Heart right ventricle (tissue), 16 donors: Measurements from ENCODE around the gene B9D2. TPM values are rescaled to one million over a fixed set of nuclear protein-coding genes. Genes with fewer than 3 reads are reported as not detected.
A peak's percentile ranks its signal among the peaks of the same experiment; 100 is the strongest.

Experiments used
- ATAC-seq, 8 donors: fragments of 200-7000 bp; cut with Tn5 transposase; one replicate each; pipeline ENCODE4 v1.9.1; 2020; ENCODE audit warnings: mild to moderate bottlenecking in 8 of 8, moderate library complexity in 8 of 8, moderate number of reproducible peaks in 1 of 8
- DNase-seq, 2 donors: peaks; one replicate each; pipeline ENCODE4 v3.0.0-alpha.2; 2020
- H3K27ac ChIP-seq, 10 donors: fragments of 200-600 bp; sonication (generic) in 2 of 10; one replicate each; pipeline versions ENCODE4 v1.5.0 to v1.8.0; 2020 to 2022; ENCODE audit warnings: mild to moderate bottlenecking in 3 of 10
- H3K27me3 ChIP-seq, 7 donors: fragments of 200-600 bp; one replicate each; pipeline ENCODE4 v1.8.0; 2021 to 2022; ENCODE audit warnings: mild to moderate bottlenecking in 2 of 7
- H3K36me3 ChIP-seq, 9 donors: fragments of 200-600 bp; sonication (generic) in 1 of 9; one replicate each; pipeline versions ENCODE4 v1.5.0 to v1.8.0; 2020 to 2022; ENCODE audit warnings: mild to moderate bottlenecking in 2 of 9
- H3K4me1 ChIP-seq, 9 donors: fragments of 200-600 bp; sonication (generic) in 1 of 9; one replicate each; pipeline versions ENCODE4 v1.5.0 to v1.8.0; 2020 to 2022; ENCODE audit warnings: mild to moderate bottlenecking in 4 of 9
- H3K4me3 ChIP-seq, 10 donors: fragments of 200-600 bp; sonication (generic) in 2 of 10; one replicate each; pipeline versions ENCODE4 v1.5.0 to v1.8.0; 2020 to 2022; ENCODE audit warnings: mild to moderate bottlenecking in 7 of 10, moderate library complexity in 2 of 10
- H3K9me3 ChIP-seq, 11 donors: fragments of 200-600 bp in 10 of 11; sonication (generic) in 2 of 11; one replicate each; pipeline versions ENCODE4 v1.5.0 to v1.8.0; 2013 to 2022; ENCODE audit warnings: mild to moderate bottlenecking in 2 of 11, control low read depth in 1 of 11, moderate library complexity in 1 of 11
- WGBS, 2 donors: extraction: QIAGEN DNeasy Blood & Tissue Kit; methylation state at CpG; one replicate each; pipeline ENCODE4 v1.1.7; 2013; ENCODE audit warnings: inconsistent platforms in 1 of 2; 5-methylcytosine and 5-hydroxymethylcytosine counted together
- intact Hi-C, 10 donors: fragments of 100-400 bp; cut with DNase I; formaldehyde crosslinking; loops; one replicate each; pipeline versions ENCODE4 v1.11.1 to v1.14.2; 2022
- polyA plus RNA-seq, 2 donors: library from polyadenylated mRNA; stranded (reverse); fragments of 200-250 nt; gene quantifications; one replicate each; pipeline ENCODE4 v1.2.3, GENCODE V29; 2013
- total RNA-seq, 10 donors: library from RNA; stranded (reverse); fragmentation: NEBNext Ultra II Directional in 3 of 10; extraction: Animal tissue kit (Norgen Biotek cat#: 25700) in 3 of 10; gene quantifications; one replicate each; pipeline versions ENCODE4 v1.2.1 to v1.2.4, GENCODE V29; 2021 to 2023
- TF ChIP-seq, protein P1 (sequence below), 9 donors: fragments of 200-600 bp; sonication (generic) in 2 of 9; IDR thresholded peaks; one replicate each; pipeline versions ENCODE4 v1.5.0 to v1.8.0; 2021 to 2022; ENCODE audit warnings: antibody characterized with exemption in 9 of 9, mild to moderate bottlenecking in 5 of 9, moderate library complexity in 1 of 9
- donor health status: Arrhythmogenic right ventricular cardiomyopathy.
- donor health status: ischemic (EF 13 %, LVEDD 7.1; RV severe dilation, severe dysfunction).
- donor health status: healthy with polysubstance abuse.
- donor health status: DM: no; HTN: yes; CAD: no.
- donor health status: DM: no; HTN: no; CAD: no.
- donor health status: ischemic (EF 25% LVEDD 6.9; RV normal size, moderate dysfunction).
- donor health status: ischemic (EF 25% LVEDD 5.7; RV mildly dilated, moderate dysfunction).
- donor health status: healthy.
- donor health status: DM: yes; HTN: yes; CAD: no.
- donor health status: Ischemic cardiomyopathy.
- donor health status: ischemic (EF 35%, LVEDD 5.7; RV mildly dilated, moderate dysfunction).
- donor health status: nonischemic (EF 11% LVEDD 7.7; RV severe dilation, severe dysfunction).
- donor health status: DM: yes; HTN: yes; CAD: no.
- donor health status: PGD.
- donor health status: ischemic (EF 29% LVEDD 5.4; RV normal size, mild dysfunction).
- donor health status: nonischemic (EF 23%, LVEDD 6.1; RV moderate dilation, normal function).

B9D2 gene
- total and polyA plus RNA-seq, 12 donors, result 1.00 to 12.6 (median 2.5) TPM

DNA sequence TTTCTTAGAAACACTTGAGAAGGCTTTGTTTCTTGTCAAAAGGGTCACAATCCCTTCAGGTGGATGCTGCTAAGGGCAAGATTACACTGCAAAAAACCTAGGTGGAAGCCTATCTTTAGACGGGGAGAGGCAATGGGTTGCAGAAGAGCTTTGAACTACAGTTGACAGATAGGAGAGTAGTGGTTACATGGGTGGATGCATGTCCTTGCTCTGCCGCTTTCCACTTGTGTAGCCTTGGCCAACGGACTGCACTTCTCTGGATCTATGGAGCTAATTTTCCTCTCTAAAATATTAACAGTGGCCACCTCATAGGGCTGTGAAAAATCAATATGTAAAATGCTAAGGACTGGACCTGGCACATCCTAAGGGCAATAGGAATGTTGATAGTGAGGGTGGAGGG, 34.6 kb upstream of the B9D2 start:
- intact Hi-C loops, result loop anchor here in 5 of 10 donors (5.0 kb wide), 3 partner anchors 34 to 44 kb away; partner anchors contain the start of genes DMAC2 (in 2 of the 5) and ERICH4 (in 1 of the 5)
- DNase-seq, result no peak
- Histone ChIP-seq H3K27ac (peak overlapping the region in 6 of 10 donors; percentile 79 to 95 (median 92)), H3K27me3 (no peaks in the 10 kb centered on the region), H3K36me3 (peaks cover 0 to 25% (median 0%) of the 10 kb centered on the region in 9 donors), H3K4me1 (peaks cover 16 to 64% (median 45%) of the 10 kb centered on the region in 9 donors), H3K4me3 (peak overlapping the region; percentile 58 to 96 (median 88)), H3K9me3 (no peaks in the 10 kb centered on the region)
- TF ChIP-seq, protein P1, sequence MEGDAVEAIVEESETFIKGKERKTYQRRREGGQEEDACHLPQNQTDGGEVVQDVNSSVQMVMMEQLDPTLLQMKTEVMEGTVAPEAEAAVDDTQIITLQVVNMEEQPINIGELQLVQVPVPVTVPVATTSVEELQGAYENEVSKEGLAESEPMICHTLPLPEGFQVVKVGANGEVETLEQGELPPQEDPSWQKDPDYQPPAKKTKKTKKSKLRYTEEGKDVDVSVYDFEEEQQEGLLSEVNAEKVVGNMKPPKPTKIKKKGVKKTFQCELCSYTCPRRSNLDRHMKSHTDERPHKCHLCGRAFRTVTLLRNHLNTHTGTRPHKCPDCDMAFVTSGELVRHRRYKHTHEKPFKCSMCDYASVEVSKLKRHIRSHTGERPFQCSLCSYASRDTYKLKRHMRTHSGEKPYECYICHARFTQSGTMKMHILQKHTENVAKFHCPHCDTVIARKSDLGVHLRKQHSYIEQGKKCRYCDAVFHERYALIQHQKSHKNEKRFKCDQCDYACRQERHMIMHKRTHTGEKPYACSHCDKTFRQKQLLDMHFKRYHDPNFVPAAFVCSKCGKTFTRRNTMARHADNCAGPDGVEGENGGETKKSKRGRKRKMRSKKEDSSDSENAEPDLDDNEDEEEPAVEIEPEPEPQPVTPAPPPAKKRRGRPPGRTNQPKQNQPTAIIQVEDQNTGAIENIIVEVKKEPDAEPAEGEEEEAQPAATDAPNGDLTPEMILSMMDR (IDR thresholded peaks at IDR 0.05), result no peak
- ATAC-seq, result no peak
- WGBS, 2 donors, result 32 to 39% methylated on average over 3 of the region's 3 CpGs

DNA sequence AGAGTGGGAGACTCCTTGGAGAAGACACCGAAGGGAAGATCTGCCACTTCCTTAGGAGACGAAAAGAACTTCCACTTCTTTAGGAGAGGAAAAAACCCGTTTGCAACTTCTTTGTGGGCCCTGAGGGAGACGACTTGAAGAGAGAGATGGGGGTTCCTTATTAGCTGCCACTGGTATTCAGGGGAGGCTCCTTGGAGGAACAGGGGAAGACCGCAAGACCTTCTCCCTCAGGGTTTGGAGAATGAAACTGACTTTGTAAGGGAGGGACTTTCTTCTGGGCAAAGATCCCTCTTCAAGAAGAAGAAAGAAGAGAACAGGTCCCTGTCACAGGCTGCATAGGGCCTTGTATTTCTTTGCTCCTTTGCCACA, 34.1 kb upstream of the B9D2 start:
- intact Hi-C loops, result loop anchor here in 5 of 10 donors (5.0 kb wide), 3 partner anchors 34 to 44 kb away; partner anchors contain the start of genes DMAC2 (in 2 of the 5) and ERICH4 (in 1 of the 5)
- no peak for DNase-seq
- peaks cover 0 to 20% (median 0%) of the 10 kb centered on the region in 9 donors for H3K36me3 ChIP-seq
- no peaks in the 10 kb centered on the region for H3K27me3 ChIP-seq
- TF ChIP-seq, protein P1 (IDR thresholded peaks at IDR 0.05), result no peak
- H3K9me3 ChIP-seq, result no peaks in the 10 kb centered on the region
- WGBS, 2 donors, result 0% methylated on average over 5 of the region's 5 CpGs
- H3K4me1 ChIP-seq, result peaks cover 14 to 58% (median 42%) of the 10 kb centered on the region in 9 donors
- H3K4me3 ChIP-seq, result peak overlapping the region; percentile 58 to 96 (median 88)
- H3K27ac ChIP-seq, result peak overlapping the region; percentile 76 to 95 (median 92)
- ATAC-seq, result no peak

DNA sequence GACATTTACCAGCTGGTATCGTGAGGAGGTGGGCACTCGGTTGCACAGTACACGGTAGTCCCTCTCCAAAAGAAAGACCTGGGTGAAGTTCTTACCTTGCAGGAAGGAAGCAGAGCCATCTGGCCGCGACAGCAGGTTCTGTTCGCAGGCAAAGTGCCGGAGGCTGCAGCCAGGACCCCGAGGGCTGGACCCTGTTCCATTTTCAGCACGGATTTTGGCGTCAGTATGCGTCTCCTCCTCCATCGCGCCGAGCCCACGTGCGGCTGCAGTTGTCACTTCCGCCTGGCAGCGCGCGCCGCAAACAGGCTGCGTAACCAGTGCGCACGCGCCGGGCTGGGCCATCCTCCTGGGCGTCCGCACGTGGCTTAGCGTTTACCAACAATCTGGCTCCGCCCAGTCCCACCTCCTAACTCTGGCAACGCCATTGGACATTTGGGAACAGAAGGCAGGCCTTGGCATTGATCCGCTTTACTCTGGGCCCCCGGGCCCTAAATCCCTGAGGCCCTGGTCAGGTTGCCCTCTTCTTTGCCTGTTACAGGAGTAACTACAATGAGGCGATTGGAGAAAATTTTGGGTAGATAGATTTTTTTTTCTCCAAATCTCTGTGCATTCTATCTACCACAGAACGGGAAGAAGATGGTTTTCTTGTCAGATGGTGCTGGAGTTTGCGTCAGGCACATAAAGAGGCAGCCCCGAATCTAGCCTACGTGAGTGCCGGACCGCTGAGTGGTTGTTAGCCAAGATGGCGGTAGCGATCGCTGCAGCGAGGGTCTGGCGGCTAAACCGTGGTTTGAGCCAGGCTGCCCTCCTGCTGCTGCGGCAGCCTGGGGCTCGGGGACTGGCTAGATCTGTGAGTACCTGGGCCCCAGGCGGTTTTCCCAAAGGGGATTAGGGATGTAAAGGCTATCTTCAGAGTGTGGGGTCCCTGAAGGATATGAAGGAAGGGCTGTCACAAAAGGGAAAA, 33.4 kb upstream of the B9D2 start, which contains the start of the genes BCKDHA and EXOSC5:
BCKDHA (plus strand) TSS at position 733 of the 964 bp plus-strand sequence; CDS start at position 743, 10 bp downstream.
EXOSC5 (minus strand) TSS at position 274 of the 964 bp plus-strand sequence; CDS start at position 243, 31 bp downstream.
- Histone ChIP-seq H3K9me3 (no peaks in the 10 kb centered on the region), H3K27me3 (no peaks in the 10 kb centered on the region), H3K4me3 (peak within 1 kb of the TSS; percentile 58 to 96 (median 88)), H3K4me1 (peaks cover 14 to 51% (median 36%) of the 10 kb centered on the region in 9 donors), H3K36me3 (peaks cover 0 to 13% (median 0%) of the 10 kb centered on the region in 9 donors), H3K27ac (peak within 1 kb of the TSS; percentile 76 to 95 (median 92))
- 1% methylated on average over 50 of the region's 50 CpGs for WGBS, 2 donors
- TF ChIP-seq, protein P1 (IDR thresholded peaks at IDR 0.05), result no peak
- ATAC-seq, result peak; percentile 98 to 99 (median 99)
- intact Hi-C loops, result loop anchor here in 6 of 10 donors (1.0 to 5.0 kb wide), 5 partner anchors 33 to 45 kb away; partner anchors contain the start of genes DMAC2 (in 3 of the 6), B9D2 (in 1 of the 6) and ERICH4 (in 1 of the 6)
- DNase-seq, result peak; percentile 99 to 100

DNA sequence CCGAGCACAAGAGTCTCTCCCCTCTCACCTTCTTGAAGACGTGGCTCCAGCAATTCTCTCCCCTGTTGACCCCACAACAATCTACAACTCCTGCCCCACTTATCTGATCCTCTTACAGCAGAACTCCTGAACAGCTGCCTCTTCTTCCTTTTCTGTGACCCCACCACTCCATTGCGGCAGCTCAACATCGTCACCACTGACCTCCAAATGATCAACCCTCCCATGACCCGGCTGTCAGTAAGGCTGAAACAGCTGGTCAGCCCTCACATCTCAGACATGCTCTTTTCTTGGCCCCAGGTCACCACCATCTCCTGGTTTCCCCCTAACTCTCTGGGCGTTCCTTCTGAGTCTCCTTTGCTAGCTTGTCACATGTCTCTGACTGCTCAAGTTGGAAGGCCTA, 31.4 kb upstream of the B9D2 start:
- H3K9me3 ChIP-seq, result no peaks in the 10 kb centered on the region

More for the DNA sequence above, 31.4 kb upstream of the B9D2 start:
- Histone ChIP-seq H3K4me1 (peaks cover 14 to 35% (median 26%) of the 10 kb centered on the region in 9 donors), H3K27ac (no peak overlapping the region), H3K36me3 (peaks cover 0 to 23% (median 13%) of the 10 kb centered on the region in 9 donors), H3K4me3 (no peak overlapping the region), H3K27me3 (no peaks in the 10 kb centered on the region)
- ATAC-seq (no peak), DNase-seq (no peak)
- TF ChIP-seq, protein P1 (IDR thresholded peaks at IDR 0.05), result no peak
- WGBS, 2 donors, result 68 to 75% methylated on average over 6 of the region's 6 CpGs
- intact Hi-C loops, result loop anchor here in 5 of 10 donors (2.0 to 5.0 kb wide), 4 partner anchors 31 to 47 kb away; partner anchors contain the start of genes DMAC2 (in 2 of the 5), B9D2 (in 1 of the 5) and ERICH4 (in 1 of the 5)
